Measurements from ENCODE around the gene TRABD2A.
"Not testable (repeated sequence)": the region's sequence is repeated elsewhere in the genome, so short reads cannot be mapped to it uniquely, and the experiment has no call there.

The TRABD2A gene

GRCh38 chr2:84788027-84788426 is 92.9 kb downstream of the TRABD2A start:
- in situ Hi-C loops (cut with HindIII; ENCODE audit: low sequenced_read_pairs) = loop anchor here (10.0 kb wide), 1 partner anchor 57 kb away; no protein-coding TSS in a partner anchor

GRCh38 chr2:84786601-84787000 is 94.3 kb downstream of the TRABD2A start:
- in situ Hi-C loops (cut with HindIII; ENCODE audit: low sequenced_read_pairs) = loop anchor here (10.0 kb wide), 1 partner anchor 58 kb away; no protein-coding TSS in a partner anchor

GRCh38 chr2:84785950-84786349 is 94.9 kb downstream of the TRABD2A start:
- in situ Hi-C loops (cut with HindIII; ENCODE audit: low sequenced_read_pairs) = loop anchor here (10.0 kb wide), 1 partner anchor 59 kb away; no protein-coding TSS in a partner anchor

- in situ Hi-C loops (cut with HindIII; ENCODE audit: low sequenced_read_pairs) = loop anchor here (10.0 kb wide), 1 partner anchor 62 kb away; no protein-coding TSS in a partner anchor
These were observed 98.0 kb downstream of the TRABD2A start for GRCh38 chr2:84782717-84783442.

- in situ Hi-C loops (cut with HindIII; ENCODE audit: low sequenced_read_pairs) = loop anchor here (10.0 kb wide), 1 partner anchor 63 kb away; no protein-coding TSS in a partner anchor
These were observed 98.8 kb downstream of the TRABD2A start for GRCh38 chr2:84781942-84782716.

GRCh38 chr2:84779781-84780180 is 101.1 kb downstream of the TRABD2A start:
- in situ Hi-C loops (cut with HindIII; ENCODE audit: low sequenced_read_pairs) = loop anchor here (10.0 kb wide), 1 partner anchor 65 kb away; no protein-coding TSS in a partner anchor

GRCh38 chr2:84778911-84779690 is 101.8 kb downstream of the TRABD2A start:
- in situ Hi-C loops (cut with HindIII; ENCODE audit: low sequenced_read_pairs) = no loop called here

GRCh38 chr2:84776011-84776410 is 104.9 kb downstream of the TRABD2A start:
- in situ Hi-C loops (cut with HindIII; ENCODE audit: low sequenced_read_pairs) = no loop called here

- in situ Hi-C loops (cut with HindIII; ENCODE audit: low sequenced_read_pairs) = not testable (repeated sequence)
These were observed 107.3 kb downstream of the TRABD2A start for GRCh38 chr2:84773562-84773961.
